GM21528 (cell line): ENCODE results near the gene SLC36A2.
A peak's percentile ranks its signal among the peaks of the same experiment; 100 is the strongest.

ENCODE experiments used
- ATAC-seq: cut with Tn5 transposase; IDR thresholded peaks from one replicate; pipeline ENCODE4 v1.9.1; 2021; ENCODE audit warnings: mild to moderate bottlenecking, moderate library complexity; ENCODE audit not compliant: unreplicated experiment, low FRiP score

The SLC36A2 gene

GRCh38 chr5:151285683-151286082 lies 61.7 kb downstream of the SLC36A2 start:
- ATAC-seq: no peak

DNA sequence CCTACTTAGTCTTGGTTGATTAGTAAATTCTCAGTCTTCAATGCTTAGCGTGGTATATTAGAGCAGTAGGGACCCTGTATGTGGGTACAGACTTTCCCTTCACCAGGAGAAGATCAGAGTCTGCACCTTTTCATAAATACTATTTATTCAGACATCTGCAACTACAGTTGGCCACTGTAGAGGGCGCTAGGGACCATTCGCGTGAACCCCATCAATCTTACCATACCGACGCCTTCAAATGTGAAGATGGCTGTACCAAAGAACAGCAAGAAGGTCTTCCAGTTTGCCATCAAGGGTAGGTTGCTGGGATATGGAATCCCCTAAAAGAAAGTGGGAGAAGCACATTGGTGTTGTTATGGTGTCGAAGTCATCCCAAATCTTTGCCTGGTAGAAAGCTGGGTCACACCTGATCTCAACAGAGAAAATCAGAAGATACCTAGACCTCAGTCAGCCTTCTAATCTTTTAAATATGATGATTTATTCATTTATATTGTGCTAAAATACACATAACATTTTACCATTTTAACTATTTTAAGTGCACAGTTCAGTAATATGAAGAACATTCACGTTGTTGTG lies 62.9 kb downstream of the SLC36A2 start:
- no peak for ATAC-seq

DNA sequence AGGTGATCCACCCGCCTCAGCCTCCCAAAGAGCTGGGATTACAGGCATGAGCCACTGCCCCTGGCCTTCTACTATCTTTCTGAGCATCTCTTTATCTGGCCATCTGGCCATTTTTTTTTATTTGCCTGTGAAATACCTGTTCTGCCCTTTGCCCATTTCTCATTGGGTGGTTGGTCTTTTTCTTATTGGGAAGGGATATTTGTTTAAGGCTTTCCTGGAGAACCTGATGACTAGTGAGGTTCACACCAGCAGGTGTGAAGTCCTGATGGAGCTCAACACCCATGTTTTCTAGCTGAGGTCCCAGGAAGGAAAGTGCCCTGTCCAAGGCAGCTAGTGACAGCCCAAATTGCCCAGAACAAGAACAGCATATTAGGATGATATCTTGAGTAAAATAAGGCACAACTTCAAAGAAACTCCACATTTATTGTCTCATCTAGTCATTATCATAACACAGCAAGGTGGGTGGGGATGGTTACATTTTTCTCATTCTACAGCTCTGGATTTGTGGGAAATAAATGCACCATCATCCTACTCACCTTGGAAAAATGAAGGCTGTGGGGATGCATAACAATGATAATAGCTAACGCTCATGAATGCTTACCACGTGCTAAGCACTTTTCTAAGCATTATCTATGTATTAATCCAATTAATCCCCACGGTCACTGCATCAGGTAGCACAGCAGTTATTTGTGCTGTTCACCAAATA lies 64.1 kb downstream of the SLC36A2 start:
- no peak for ATAC-seq

DNA sequence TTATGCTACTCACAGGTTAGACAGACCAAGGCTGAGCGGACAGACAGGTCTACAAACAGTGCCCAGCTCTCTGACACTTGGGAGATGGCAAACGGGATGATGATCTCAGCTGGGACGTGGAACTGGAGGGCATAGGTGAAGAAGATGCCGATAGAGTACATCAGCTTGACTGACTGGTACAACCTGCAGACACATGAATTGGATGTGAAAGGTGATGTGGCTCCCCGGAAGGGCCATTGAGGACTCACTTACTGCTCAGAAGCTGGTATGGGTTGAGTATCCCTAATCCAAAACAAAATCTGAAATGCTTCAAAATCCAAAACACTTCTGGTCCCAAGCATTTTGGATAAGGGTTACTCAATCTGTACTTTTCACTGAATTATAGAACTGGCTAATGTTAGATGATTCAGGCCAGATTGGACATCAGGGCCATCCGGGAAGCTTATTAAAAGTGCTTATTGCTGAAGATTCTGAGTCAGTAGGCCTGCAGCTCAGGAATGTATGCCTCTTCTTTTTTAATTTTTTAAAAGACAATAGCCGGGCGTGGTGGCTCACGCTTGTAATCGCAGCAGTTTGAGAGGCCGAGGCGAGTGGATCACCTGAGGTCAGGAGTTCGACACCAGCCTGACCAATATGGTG lies 66.2 kb downstream of the SLC36A2 start:
- ATAC-seq: no peak

- ATAC-seq: no peak
Observed at GRCh38 chr5:151280443-151280842, 66.9 kb downstream of the SLC36A2 start.

DNA sequence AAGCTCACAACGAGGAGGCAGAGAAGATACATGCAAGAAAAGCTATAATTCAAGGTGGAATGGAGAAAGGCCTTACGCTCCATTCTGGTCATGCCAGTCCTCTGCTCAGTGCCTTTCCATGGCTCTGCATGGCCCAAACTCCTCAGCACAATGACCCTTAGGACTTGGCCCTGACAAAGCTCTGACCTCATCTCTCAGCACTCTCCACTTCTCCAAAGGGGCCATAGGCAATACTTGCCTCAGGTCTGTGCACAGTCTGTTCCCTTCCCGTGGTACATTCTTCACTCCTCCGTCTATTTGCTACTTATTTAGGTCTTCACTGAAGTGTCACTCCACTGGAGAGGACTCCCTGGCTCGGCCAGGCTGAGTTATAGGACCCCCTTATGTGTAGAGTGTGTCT lies 68.5 kb downstream of the SLC36A2 start:
- ATAC-seq: no peak

DNA sequence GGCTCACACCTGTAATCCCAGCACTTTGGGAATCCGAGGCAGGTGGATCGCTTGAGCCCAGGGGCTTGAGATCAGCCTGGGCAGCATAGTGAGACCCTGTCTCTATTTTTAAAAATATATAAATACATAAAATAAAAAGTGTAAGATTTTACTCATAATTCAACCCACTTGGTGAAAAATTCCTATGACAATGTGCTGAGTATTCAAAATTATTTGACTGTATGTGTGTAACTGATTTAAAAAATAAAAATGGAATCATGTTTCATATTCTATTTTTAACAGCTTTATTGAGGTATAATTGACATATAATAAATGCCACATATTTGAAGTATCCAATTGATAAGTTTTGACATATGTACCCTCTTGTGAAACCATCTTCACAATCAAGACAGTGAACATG lies 71.6 kb downstream of the SLC36A2 start:
- ATAC-seq: no peak

DNA sequence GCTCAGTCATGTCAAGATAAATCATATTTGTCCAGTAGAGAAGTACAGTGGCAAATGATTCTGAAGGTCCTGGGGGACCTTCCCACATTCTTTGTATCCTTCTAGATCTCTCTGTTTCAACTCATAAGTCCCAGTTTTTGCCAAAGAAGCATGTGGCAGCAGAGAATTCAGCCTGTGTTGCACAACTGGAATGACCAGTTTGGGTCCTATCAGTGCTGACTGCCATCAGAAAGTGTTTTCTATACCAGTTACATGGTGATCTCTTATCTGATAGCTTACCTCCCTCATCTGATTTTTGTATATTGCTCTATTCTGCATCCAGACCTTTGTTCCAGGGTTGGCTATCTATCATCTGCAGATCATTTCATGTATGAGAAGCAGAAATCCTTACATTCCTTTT lies 72.7 kb downstream of the SLC36A2 start:
- ATAC-seq: no peak

DNA sequence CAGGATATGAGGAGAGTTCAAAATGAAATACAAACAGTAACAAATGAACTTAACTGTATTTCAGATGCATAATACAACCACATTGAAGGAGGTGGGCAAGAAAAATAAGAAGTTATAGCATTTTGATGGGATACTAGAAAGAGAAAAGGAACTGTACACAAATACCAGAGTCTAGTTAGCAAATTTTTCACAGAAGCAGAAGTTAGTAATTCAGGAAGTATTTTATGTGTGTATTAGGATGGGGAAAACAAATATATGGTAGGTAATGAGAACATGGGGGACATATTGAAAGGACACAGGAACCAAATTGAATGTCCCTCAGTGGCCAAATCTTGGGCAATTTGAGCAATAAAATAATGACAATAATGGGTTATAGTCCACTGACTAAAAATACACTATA lies 76.0 kb downstream of the SLC36A2 start:
- no peak for ATAC-seq

DNA sequence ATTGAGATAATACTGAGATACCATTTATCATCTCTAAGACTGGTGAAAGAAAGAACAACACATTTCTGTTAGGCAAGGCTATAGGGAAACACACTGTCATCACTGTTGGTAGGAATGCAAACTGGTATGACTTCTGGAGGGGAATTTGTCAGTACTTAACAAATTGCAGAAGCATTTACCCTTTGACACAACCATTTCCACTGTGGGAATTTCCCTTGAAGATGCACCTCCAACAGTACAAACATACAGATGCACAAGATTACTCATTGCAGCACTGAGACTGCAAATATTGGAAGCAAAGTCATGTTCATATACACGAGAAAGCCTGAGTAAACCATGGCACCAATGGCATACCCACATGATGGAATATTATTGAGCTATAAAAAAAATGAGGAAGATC lies 76.8 kb downstream of the SLC36A2 start:
- peak; percentile 75 for ATAC-seq

DNA sequence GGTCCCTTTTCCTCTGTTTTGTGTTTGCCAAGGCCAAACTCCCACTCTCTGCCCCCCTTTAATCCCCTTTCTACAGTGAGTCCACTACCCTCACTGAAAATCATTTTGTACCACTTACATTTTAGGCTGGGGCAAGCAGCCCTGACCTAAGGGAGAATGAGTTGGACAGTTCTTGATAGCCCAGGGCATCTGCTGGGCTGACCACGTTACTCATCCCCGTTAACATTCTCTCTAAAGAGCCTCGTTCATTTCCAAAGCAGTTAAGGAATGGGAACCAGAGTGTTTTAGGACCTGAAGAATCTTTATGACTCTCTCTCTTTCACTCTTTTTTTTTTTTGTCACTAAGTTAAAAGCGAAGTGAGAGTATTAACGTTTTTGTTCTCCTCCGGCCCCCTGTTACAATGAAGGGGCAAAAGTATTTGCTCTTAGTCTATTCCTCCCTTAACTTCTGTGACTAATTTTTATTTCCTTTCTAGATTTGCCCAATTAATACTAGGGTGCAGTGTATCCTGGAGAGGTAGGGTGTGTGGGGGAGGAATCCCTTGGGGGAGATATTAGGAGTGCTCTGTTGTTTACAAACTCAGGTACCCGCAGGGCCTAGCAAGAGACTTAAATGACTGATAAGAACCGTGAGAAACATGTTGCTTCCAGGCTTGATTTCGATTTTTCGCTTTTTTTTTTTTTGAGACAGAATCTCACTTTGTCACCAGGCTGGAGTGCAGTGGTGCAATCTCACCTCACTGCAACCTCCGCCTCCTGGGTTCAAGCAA lies 79.7 kb downstream of the SLC36A2 start:
- no peak for ATAC-seq
